ENCODE measurements around the gene GPC3. TPM values are rescaled to one million over a fixed set of nuclear protein-coding genes. Genes with fewer than 3 reads are reported as not detected.

GPC3 gene
- total RNA-seq, 1 experiment from 2014 or later, result 5.7 TPM

DNA sequence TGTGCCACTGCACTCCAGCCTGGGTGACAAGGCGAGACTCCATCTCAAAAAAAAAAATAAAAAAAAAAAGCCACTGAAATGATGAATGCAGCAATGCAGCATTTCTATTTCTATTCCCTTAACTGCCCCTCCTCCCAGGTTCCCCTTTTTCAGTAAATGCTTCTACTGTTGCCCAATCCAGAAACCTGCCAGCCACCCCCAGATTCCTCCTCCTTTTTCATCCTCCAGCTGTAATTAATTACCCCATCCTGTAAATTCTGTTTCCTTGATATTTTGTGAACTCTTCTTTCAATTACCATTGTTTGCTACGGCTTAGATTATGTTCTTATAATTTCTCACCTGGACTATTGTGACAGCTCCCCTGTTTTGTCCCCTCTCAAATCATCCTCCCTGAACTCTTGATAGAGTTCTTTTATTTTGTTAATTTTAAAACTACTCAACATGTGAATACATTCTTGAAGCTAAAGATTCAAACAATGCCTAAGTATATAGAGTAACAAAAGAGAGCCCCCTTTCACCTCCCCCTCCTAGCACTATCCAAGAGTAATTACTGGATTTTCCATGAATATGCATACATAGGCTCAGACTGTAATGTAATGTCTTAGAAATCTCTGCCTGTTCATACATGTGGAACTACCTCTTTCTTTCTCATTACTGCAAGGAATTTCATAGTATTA is 429.5 kb downstream of the GPC3 start:
- no peak for DNase-seq (ENCODE audit: low read depth in 1 of 2, low spot score in 2 of 2)
- H3K9me3 ChIP-seq (replicated peaks), result no peaks in the 10 kb centered on the region
- no peaks in the 10 kb centered on the region for H3K36me3 ChIP-seq

DNA sequence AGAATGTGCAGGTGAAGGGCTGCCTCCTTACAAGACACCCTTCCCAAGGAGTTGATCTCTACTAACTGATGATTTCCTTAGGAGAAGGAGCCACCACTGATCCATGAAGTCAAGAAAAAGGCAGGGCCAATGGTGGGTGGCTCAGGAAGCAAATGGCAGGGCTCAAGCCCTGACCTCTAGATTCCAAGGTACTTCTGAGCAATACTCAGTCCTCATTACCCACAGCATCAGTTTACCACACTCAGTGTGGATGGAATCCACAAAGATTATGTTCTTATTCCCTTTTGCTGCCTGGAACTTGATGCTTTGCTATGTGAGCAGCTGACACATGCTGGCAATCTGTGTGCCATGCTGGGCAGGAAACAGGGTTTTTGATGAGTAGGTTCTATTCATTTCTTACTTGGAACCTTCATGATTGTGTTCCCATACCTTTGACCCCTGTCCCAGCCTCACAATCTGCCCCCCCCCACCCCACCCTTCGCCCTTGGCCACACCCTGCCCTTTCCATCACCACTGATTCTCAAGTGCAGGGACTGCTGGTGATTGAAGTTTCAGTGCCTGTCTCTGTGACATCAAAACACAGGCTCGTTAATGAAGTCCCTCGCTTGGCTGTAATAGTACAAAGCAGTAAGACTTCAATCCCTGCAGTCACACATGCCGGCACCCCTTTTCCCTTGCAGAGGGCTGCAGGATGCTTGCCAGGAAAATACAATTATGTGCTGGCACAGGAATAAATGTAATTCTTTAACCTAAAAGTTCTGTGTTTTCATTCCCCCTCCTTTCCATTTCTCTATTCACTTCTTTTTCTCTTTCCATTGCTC is 434.5 kb downstream of the GPC3 start:
- Histone ChIP-seq H3K36me3 (no peaks in the 10 kb centered on the region), H3K4me1 (replicated peaks) (no peaks in the 10 kb centered on the region), H3K4me3 (no peak overlapping the region), H3K27me3 (replicated peaks) (no peaks in the 10 kb centered on the region), H3K27ac (no peak overlapping the region), H3K9me3 (replicated peaks) (no peaks in the 10 kb centered on the region)
- DNase-seq (ENCODE audit: low read depth in 1 of 2, low spot score in 2 of 2), result no peak

More for the DNA sequence above, 429.5 kb downstream of the GPC3 start:
- no peak overlapping the region for H3K27ac ChIP-seq
- H3K27me3 ChIP-seq (replicated peaks), result no peaks in the 10 kb centered on the region
- H3K4me3 ChIP-seq, result no peak overlapping the region
- peaks cover 5% of the 10 kb centered on the region for H3K4me1 ChIP-seq (replicated peaks)

DNA sequence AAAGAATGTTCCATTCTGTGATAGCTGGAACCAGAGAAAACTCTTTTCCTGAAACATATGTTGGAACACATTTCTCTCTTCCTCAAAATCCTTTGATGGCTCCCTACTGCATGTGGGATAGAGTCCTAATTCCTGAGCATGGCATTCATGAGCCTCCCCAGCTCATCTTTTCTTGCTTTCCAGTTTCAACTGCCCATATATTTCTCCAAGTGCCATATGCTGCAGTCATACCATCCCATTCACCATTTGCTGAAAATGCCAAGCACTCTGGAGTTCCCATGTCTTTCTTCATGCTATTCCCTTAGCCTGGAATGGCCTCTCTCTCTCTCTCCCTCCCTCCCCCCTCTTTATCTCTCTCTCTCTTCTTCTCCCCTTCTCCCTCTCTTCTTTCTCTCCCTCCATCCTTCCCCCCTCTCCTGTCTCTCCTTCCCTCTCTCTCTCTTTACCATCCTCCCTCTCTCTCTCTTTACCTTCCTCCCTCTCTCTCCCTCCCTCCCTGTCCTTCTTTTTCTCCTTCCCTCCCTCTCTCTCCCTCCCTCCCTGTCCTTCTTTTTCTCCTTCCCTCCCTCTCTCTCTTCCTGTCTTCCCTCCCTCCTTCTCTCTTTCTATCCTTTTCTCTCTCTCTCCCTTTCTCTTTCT is 436.0 kb downstream of the GPC3 start:
- DNase-seq (ENCODE audit: low read depth in 1 of 2, low spot score in 2 of 2), result no peak

DNA sequence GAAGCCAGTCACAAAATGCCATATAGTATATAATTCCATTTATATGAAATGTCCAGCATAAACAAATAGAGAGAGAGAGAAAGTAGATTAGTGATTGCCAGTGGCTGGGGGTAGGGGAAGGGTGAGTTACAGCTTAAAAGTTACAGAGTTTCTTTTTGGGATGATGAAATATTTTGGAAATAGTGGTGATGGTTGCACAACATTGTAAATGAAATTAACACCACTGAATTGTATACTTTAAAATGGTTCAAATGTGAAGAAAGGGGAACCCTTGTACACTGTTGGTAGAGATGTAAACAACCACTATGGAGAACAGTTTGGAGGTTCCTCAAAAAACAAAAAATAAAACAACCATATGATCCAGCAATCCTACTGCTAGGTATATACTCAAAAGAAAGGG is 439.0 kb downstream of the GPC3 start:
- no peaks in the 10 kb centered on the region for H3K9me3 ChIP-seq (replicated peaks)
- peaks cover 14% of the 10 kb centered on the region for H3K4me1 ChIP-seq (replicated peaks)
- no peaks in the 10 kb centered on the region for H3K36me3 ChIP-seq
- no peaks in the 10 kb centered on the region for H3K27me3 ChIP-seq (replicated peaks)
- DNase-seq (ENCODE audit: low read depth in 1 of 2, low spot score in 2 of 2), result no peak
- no peak overlapping the region for H3K27ac ChIP-seq
- H3K4me3 ChIP-seq, result no peak overlapping the region

More for the DNA sequence above, 436.0 kb downstream of the GPC3 start:
- Histone ChIP-seq H3K4me1 (replicated peaks) (peaks cover 3% of the 10 kb centered on the region), H3K9me3 (replicated peaks) (no peaks in the 10 kb centered on the region), H3K27me3 (replicated peaks) (no peaks in the 10 kb centered on the region), H3K27ac (no peak overlapping the region), H3K36me3 (no peaks in the 10 kb centered on the region), H3K4me3 (no peak overlapping the region)

DNA sequence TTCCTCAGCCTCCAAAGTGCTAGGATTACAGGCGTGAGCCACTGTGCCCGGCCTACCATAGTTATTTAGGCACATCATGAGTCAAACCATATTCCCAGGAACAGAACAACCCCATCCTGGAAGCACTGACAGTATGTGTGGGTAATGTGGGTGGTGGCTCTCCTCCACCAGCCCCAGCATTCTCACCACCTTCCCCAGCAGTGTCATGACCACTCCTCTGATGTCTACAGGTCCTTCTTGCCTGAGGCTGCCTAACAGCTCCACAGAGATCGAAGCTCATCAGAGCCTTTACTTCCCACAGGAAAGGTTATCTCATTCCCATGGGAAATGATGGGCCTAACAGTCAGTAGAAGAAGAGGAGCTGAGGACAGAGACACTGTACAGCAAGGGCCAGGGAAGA is 440.6 kb downstream of the GPC3 start:
- no peaks in the 10 kb centered on the region for H3K9me3 ChIP-seq (replicated peaks)
- H3K4me1 ChIP-seq (replicated peaks), result peaks cover 14% of the 10 kb centered on the region
- no peak overlapping the region for H3K4me3 ChIP-seq
- peak overlapping the region; percentile 83 for H3K27ac ChIP-seq
- H3K36me3 ChIP-seq, result no peaks in the 10 kb centered on the region
- H3K27me3 ChIP-seq (replicated peaks), result no peaks in the 10 kb centered on the region
- DNase-seq (ENCODE audit: low read depth in 1 of 2, low spot score in 2 of 2), result no peak

DNA sequence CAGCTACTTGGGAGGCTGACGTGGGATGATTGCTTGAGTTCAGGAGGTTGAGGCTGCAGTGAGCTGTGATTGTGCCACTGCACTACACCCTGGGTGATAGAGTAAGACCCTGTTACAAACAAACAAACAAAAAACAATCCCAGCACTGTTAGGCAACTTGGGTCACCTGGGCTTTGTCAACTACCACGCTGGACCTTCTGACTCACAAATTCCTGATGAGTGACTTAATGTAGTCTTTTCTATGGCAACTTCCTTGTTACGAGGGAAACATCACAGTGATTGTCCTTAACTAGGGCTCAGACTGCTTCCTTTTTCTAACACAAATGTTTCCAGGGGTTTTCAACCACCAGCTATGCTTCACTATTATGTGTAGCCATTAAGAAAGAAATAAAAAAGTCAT is 441.3 kb downstream of the GPC3 start:
- Histone ChIP-seq H3K4me1 (replicated peaks) (peaks cover 14% of the 10 kb centered on the region), H3K4me3 (no peak overlapping the region), H3K36me3 (no peaks in the 10 kb centered on the region), H3K27ac (peak overlapping the region; percentile 83), H3K27me3 (replicated peaks) (no peaks in the 10 kb centered on the region), H3K9me3 (replicated peaks) (no peaks in the 10 kb centered on the region)
- peak; percentile 41 to 64 for DNase-seq (ENCODE audit: low read depth in 1 of 2, low spot score in 2 of 2)

DNA sequence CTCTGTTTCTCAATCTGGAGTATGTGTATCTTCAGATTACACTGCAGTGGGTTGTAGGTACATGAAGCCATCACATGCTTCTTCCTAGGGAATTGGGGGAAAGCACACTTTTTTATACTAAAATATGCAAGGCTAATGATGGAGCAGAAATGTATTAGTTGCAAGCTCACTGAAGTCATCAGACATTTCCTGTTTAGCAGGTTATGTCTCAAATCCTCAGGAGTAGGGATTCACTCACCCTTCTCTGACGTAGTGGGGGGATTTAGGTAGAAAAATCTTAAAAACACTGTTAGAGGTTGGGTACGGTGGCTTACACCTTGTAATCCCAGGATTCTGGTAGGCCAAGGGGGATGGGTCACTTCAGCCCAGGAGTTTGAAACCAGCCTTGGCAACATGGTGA is 441.7 kb downstream of the GPC3 start:
- peaks cover 14% of the 10 kb centered on the region for H3K4me1 ChIP-seq (replicated peaks)
- no peaks in the 10 kb centered on the region for H3K9me3 ChIP-seq (replicated peaks)
- H3K27ac ChIP-seq, result peak overlapping the region; percentile 83
- H3K36me3 ChIP-seq, result no peaks in the 10 kb centered on the region
- no peaks in the 10 kb centered on the region for H3K27me3 ChIP-seq (replicated peaks)
- no peak for DNase-seq (ENCODE audit: low read depth in 1 of 2, low spot score in 2 of 2)
- H3K4me3 ChIP-seq, result no peak overlapping the region

DNA sequence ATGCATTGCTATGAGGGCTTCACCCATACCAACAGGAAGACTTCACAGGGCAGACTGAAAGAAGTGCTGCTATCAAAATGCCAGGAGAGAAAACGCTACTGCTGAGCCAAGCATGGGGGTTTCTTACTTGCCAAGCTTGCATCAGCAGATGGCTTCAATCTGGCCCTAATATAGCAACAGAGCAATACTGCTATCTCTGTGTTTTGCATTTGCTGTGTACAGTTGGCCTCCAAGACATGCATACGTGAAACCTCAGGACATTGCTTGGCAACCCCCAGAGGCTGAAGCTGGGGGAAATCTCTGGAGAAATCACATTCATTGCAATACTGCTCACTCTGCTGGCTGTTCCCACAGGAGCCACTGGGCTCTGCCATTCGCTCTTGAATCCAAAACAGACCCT is 442.9 kb downstream of the GPC3 start:
- Histone ChIP-seq H3K27ac (no peak overlapping the region), H3K9me3 (replicated peaks) (no peaks in the 10 kb centered on the region), H3K36me3 (no peaks in the 10 kb centered on the region), H3K27me3 (replicated peaks) (no peaks in the 10 kb centered on the region), H3K4me3 (no peak overlapping the region), H3K4me1 (replicated peaks) (peaks cover 14% of the 10 kb centered on the region)
- DNase-seq (ENCODE audit: low read depth in 1 of 2, low spot score in 2 of 2), result no peak

DNA sequence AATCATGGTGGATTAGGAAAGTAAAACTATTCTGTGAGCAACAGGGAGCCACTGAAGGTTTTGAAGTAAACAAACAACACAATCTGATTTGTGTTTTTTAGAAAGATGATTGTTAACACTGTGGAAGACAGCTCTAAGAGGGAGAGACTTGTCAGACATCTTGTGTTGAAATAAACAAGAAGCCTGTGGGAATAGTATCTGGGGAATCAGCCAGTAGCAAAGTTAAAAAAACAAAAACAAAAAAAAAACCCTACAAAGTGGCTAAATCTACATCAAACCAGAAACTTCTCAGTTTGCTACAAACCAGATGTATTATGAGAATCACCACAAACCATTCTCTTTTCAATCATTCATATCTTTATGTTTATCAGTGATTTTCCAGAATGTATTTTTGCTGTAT is 444.4 kb downstream of the GPC3 start:
- no peak for DNase-seq (ENCODE audit: low read depth in 1 of 2, low spot score in 2 of 2)
- Histone ChIP-seq H3K4me1 (replicated peaks) (peaks cover 14% of the 10 kb centered on the region), H3K4me3 (no peak overlapping the region), H3K27me3 (replicated peaks) (no peaks in the 10 kb centered on the region), H3K36me3 (no peaks in the 10 kb centered on the region), H3K27ac (no peak overlapping the region), H3K9me3 (replicated peaks) (no peaks in the 10 kb centered on the region)

DNA sequence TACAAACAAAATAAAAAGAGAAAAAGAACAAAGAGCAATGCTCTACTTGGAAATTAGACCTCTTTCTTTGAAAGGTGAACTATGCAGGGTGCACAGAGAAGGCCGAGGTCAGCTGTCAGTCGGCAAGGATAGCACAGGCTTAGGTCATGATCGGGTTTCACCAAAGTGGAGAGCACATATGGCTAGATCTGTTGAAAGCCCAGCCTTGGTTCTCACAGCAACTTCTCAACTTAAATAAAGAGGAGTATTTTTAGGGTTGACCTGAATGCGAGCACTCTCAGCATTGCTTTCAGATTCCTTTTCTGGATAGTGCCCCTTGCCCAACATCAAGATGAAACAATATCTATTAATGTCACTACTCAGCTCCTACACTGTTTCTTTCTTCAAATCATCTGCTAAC is 447.2 kb downstream of the GPC3 start:
- Histone ChIP-seq H3K4me1 (replicated peaks) (no peaks in the 10 kb centered on the region), H3K4me3 (no peak overlapping the region), H3K36me3 (no peaks in the 10 kb centered on the region), H3K27me3 (replicated peaks) (no peaks in the 10 kb centered on the region), H3K27ac (no peak overlapping the region), H3K9me3 (replicated peaks) (no peaks in the 10 kb centered on the region)
- DNase-seq (ENCODE audit: low read depth in 1 of 2, low spot score in 2 of 2), result no peak

DNA sequence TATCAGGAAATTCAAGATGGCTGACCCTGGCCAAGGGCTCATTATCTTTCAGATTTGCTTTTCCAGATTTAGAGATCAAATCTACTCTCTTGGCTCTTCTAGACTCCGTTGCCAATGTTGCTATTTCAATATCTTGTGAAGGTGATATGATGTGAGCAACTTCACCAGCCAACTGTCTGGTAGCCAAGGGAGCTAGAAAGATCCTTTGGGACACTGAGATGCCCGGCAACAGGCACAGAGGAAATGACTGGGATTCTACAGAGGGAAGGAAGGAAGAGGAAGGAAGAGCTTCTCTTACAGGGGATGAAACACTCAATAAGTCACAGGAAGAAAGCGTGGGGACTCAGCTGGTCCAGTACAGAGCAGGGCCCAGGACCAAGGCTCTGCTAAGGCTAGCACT is 448.3 kb downstream of the GPC3 start:
- Histone ChIP-seq H3K4me1 (replicated peaks) (no peaks in the 10 kb centered on the region), H3K4me3 (no peak overlapping the region), H3K27ac (no peak overlapping the region), H3K27me3 (replicated peaks) (no peaks in the 10 kb centered on the region), H3K9me3 (replicated peaks) (no peaks in the 10 kb centered on the region), H3K36me3 (no peaks in the 10 kb centered on the region)
- DNase-seq (ENCODE audit: low read depth in 1 of 2, low spot score in 2 of 2), result no peak

DNA sequence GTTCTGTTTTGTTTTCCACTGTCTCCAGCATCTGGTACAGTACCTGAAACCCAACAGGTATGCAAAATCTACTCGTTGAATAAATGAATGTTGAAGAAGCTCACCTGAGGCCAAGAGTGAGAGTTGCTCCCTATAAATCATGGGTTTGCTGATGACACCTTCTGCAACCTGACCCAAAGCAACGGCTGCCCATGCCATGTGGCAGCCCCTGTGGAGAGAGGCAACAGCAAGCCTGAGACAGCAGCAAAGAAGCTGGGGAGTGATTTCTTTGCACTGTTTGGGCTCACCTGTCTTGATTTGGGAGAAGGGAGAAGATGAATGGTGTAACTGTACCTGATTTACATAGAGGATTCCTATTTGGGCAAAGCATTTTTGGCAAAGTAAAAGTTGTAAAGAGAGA is 450.3 kb downstream of the GPC3 start:
- Histone ChIP-seq H3K36me3 (no peaks in the 10 kb centered on the region), H3K4me3 (no peak overlapping the region), H3K27ac (no peak overlapping the region), H3K27me3 (replicated peaks) (no peaks in the 10 kb centered on the region), H3K9me3 (replicated peaks) (no peaks in the 10 kb centered on the region), H3K4me1 (replicated peaks) (no peaks in the 10 kb centered on the region)
- DNase-seq (ENCODE audit: low read depth in 1 of 2, low spot score in 2 of 2), result no peak

DNA sequence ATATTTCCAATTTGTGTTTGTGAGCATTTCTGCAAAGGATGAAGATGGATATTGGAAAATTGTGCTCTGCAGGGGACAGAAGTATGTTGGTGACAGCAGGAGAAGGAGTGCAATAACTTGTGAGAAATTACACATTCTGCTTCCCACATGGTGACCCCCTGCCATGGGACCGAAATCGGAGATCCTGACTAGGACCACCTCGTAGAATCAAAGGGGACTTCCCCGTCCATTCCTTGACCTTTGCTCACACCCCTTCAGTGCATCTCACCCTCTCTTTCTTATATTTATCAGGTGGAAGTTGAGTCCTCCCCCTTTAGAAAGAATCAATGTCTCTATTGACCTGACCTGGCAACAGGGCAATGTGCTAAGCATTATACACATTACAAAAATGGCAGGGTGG is 451.2 kb downstream of the GPC3 start:
- Histone ChIP-seq H3K9me3 (replicated peaks) (no peaks in the 10 kb centered on the region), H3K27me3 (replicated peaks) (no peaks in the 10 kb centered on the region), H3K27ac (no peak overlapping the region), H3K36me3 (no peaks in the 10 kb centered on the region), H3K4me1 (replicated peaks) (no peaks in the 10 kb centered on the region), H3K4me3 (no peak overlapping the region)
- DNase-seq (ENCODE audit: low read depth in 1 of 2, low spot score in 2 of 2), result no peak

DNA sequence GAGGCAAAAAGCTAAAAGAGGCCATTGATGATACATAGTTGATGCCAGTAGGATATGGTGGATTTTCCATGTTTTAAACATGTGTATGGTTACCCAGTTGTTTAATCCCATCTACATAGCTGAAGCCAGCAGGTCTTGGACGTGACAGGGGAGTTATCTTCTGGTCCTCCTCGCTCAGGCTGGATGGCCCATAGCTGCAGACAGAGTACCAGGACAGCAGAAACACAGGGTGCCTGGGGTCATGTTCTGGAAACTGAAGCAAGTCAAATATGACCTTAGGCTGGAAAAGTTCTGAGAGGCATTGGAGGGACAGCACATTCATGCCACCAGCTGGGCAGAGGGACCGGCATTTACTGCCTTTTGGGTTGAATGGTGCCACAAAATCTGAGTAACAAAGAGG is 452.1 kb downstream of the GPC3 start:
- no peak for DNase-seq (ENCODE audit: low read depth in 1 of 2, low spot score in 2 of 2)
- Histone ChIP-seq H3K27me3 (replicated peaks) (no peaks in the 10 kb centered on the region), H3K9me3 (replicated peaks) (no peaks in the 10 kb centered on the region), H3K27ac (no peak overlapping the region), H3K4me1 (replicated peaks) (peaks cover 2% of the 10 kb centered on the region), H3K4me3 (no peak overlapping the region), H3K36me3 (no peaks in the 10 kb centered on the region)
